OCI-LY7 (cell line): ENCODE data around the gene PRSS50. TPM values are rescaled to one million over a fixed set of nuclear protein-coding genes. Genes with fewer than 3 reads are reported as not detected.

ENCODE experiments used
- BruUV-seq: library from RNA; stranded (reverse); fragments of 400-500 nt; replicated peaks from 2 replicates; lab custom pipeline; 2021; lab: Mats Ljungman, UMichigan
- CTCF ChIA-PET: fragments of 300-600 bp; sonication (Branson Sonifier 250); formaldehyde crosslinking; loops from one replicate; lab custom pipeline; 2022; ENCODE audit warnings: antibody characterized with exemption; ENCODE audit not compliant: unreplicated experiment; lab: Charles Lee
- POLR2A ChIA-PET: fragments of 300-600 bp; sonication (Branson Sonifier 250); formaldehyde crosslinking; loops from one replicate; lab custom pipeline; 2022; ENCODE audit warnings: antibody characterized with exemption; lab: Charles Lee
- DNase-seq: peaks from one replicate; pipeline ENCODE4 v3.0.0-alpha.2; 2015; ENCODE audit warnings: low spot score
- H2AFZ ChIP-seq: fragments of 200-600 bp; sonication (generic), shearing (Covaris generic); 2 replicates; pipeline ENCODE4 v1.6.1; 2014; ENCODE audit warnings: mild to moderate bottlenecking, antibody characterized with exemption, low read length, moderate library complexity
- H3K27ac ChIP-seq: fragments of 200-600 bp; sonication (generic); 2 replicates; pipeline ENCODE4 v1.5.1; 2014; ENCODE audit warnings: mixed run types, low read depth, mild to moderate bottlenecking, moderate library complexity, low read length, inconsistent platforms; ENCODE audit not compliant: poor library complexity, severe bottlenecking
- H3K36me3 ChIP-seq: fragments of 200-600 bp; sonication (generic); 2 replicates; pipeline ENCODE4 v1.6.1; 2014; ENCODE audit warnings: mild to moderate bottlenecking, antibody characterized with exemption, low read length, moderate library complexity, mixed read lengths; ENCODE audit not compliant: insufficient read depth
- H3K4me1 ChIP-seq: fragments of 200-600 bp; sonication (generic); 2 replicates; pipeline ENCODE4 v1.5.1; 2014; ENCODE audit warnings: mild to moderate bottlenecking, low read length; ENCODE audit not compliant: insufficient read depth, poor library complexity, severe bottlenecking
- H3K4me2 ChIP-seq: fragments of 200-600 bp; sonication (generic); 2 replicates; pipeline ENCODE4 v1.6.1; 2014; ENCODE audit warnings: mild to moderate bottlenecking, low read length
- H3K4me3 ChIP-seq: fragments of 200-600 bp; sonication (generic); 2 replicates; pipeline ENCODE4 v1.5.1; 2014; ENCODE audit warnings: mild to moderate bottlenecking, low read depth, low read length; ENCODE audit not compliant: poor library complexity, severe bottlenecking
- H3K79me2 ChIP-seq: fragments of 200-600 bp; sonication (generic); 2 replicates; pipeline ENCODE4 v1.6.1; 2016; ENCODE audit warnings: low read depth, mild to moderate bottlenecking, low read length, moderate library complexity, mixed read lengths; ENCODE audit not compliant: insufficient read depth
- H3K9me2 ChIP-seq: fragments of 200-600 bp; sonication (generic); 2 replicates; pipeline ENCODE4 v1.6.1; 2016; ENCODE audit warnings: mild to moderate bottlenecking, low read length, mixed read lengths; ENCODE audit not compliant: insufficient read depth
- H3K9me3 ChIP-seq: fragments of 200-600 bp; sonication (generic); 2 replicates; pipeline ENCODE4 v1.6.1; 2014; ENCODE audit warnings: mild to moderate bottlenecking, mixed run types, low read length, mixed read lengths
- H4K20me1 ChIP-seq: fragments of 200-600 bp; sonication (generic); 2 replicates; pipeline ENCODE4 v1.6.1; 2014; ENCODE audit warnings: mild to moderate bottlenecking, antibody characterized with exemption, low read length, moderate library complexity, mixed read lengths; ENCODE audit not compliant: insufficient read depth
- CTCF ChIP-seq: fragments of 200-600 bp; sonication (generic); conservative IDR thresholded peaks from 2 replicates; pipeline ENCODE4 v1.5.1; 2014; ENCODE audit warnings: mild to moderate bottlenecking, antibody characterized with exemption, low read length, moderate library complexity, mixed read lengths
- EZH2phosphoT487 ChIP-seq: fragments of 200-600 bp; sonication (generic); IDR thresholded peaks from 2 replicates; pipeline ENCODE4 v1.6.1; 2018; ENCODE audit warnings: low read depth, borderline replicate concordance, mild to moderate bottlenecking, mixed run types, antibody characterized with exemption, low read length, moderate library complexity, mixed read lengths
- intact Hi-C: fragments of 100-400 bp; cut with micrococcal nuclease; formaldehyde crosslinking; loops from one replicate; pipeline ENCODE4 v1.10.0; 2022; ENCODE audit not compliant: unreplicated experiment
- total RNA-seq, 2 experiments: library from RNA; depleted of rRNA in 1 of 2; stranded (reverse); fragments of >200 nt in 1 of 2; shearing (Covaris generic) in 1 of 2; gene quantifications; 2 replicates each; pipeline ENCODE4 v1.2.3, GENCODE V29; 2014 to 2022

PRSS50 gene
- total RNA-seq, 2 experiments from 2014 or later, result not detected

- Histone ChIP-seq H4K20me1 (no peaks in the 10 kb centered on the region), H3K9me2 (no peaks in the 10 kb centered on the region), H3K9me3 (no peaks in the 10 kb centered on the region), H3K36me3 (no peaks in the 10 kb centered on the region), H3K27ac (no peak overlapping the region), H2AFZ (no peak overlapping the region), H3K4me3 (no peak overlapping the region), H3K4me2 (no peak overlapping the region), H3K79me2 (no peaks in the 10 kb centered on the region), H3K4me1 (no peaks in the 10 kb centered on the region)
- CTCF ChIA-PET, result no interaction called here
- POLR2A ChIA-PET, result no interaction called here
- no TSS peak for BruUV-seq
- TF ChIP-seq CTCF (no peak), EZH2phosphoT487 (no peak)
- intact Hi-C loops, result no loop called here
- DNase-seq, result no peak
Observed at GRCh38 chr3:46667657-46668056, 50.0 kb downstream of the PRSS50 start.

GRCh38 chr3:46667061-46667621 lies 50.5 kb downstream of the PRSS50 start:
- no peaks in the 10 kb centered on the region for H3K9me3 ChIP-seq
- TF ChIP-seq EZH2phosphoT487, result no peak
- TF ChIP-seq CTCF, result no peak
- H2AFZ ChIP-seq, result no peak overlapping the region
- H3K36me3 ChIP-seq, result no peaks in the 10 kb centered on the region
- BruUV-seq, result no TSS peak
- H3K79me2 ChIP-seq, result no peaks in the 10 kb centered on the region
- no peak overlapping the region for H3K4me3 ChIP-seq
- intact Hi-C loops, result no loop called here
- H3K27ac ChIP-seq, result no peak overlapping the region
- H3K4me1 ChIP-seq, result no peaks in the 10 kb centered on the region
- no peaks in the 10 kb centered on the region for H3K9me2 ChIP-seq
- ChIA-PET CTCF (no interaction called here), POLR2A (no interaction called here)
- H3K4me2 ChIP-seq, result no peak overlapping the region
- no peak for DNase-seq
- H4K20me1 ChIP-seq, result no peaks in the 10 kb centered on the region

- Histone ChIP-seq H4K20me1 (no peaks in the 10 kb centered on the region), H3K4me1 (no peaks in the 10 kb centered on the region), H3K79me2 (no peaks in the 10 kb centered on the region), H3K36me3 (no peaks in the 10 kb centered on the region), H3K27ac (no peak overlapping the region), H3K4me2 (no peak overlapping the region), H3K9me2 (no peaks in the 10 kb centered on the region), H3K9me3 (no peaks in the 10 kb centered on the region), H3K4me3 (no peak overlapping the region), H2AFZ (no peak overlapping the region)
- no peak for DNase-seq
- TF ChIP-seq CTCF (no peak), EZH2phosphoT487 (no peak)
- CTCF ChIA-PET, result no interaction called here
- intact Hi-C loops, result no loop called here
- POLR2A ChIA-PET, result no interaction called here
- no TSS peak for BruUV-seq
Observed at GRCh38 chr3:46666453-46666845, 51.2 kb downstream of the PRSS50 start.
